Mesenteric fat pad (tissue), 1 donor: ENCODE data around the gene GPC3. TPM values are rescaled to one million over a fixed set of nuclear protein-coding genes. Genes with fewer than 3 reads are reported as not detected.
"Not testable (repeated sequence)": the region's sequence is repeated elsewhere in the genome, so short reads cannot be mapped to it uniquely, and the experiment has no call there.

Source experiments
- DNase-seq: peaks from one replicate; pipeline ENCODE4 v3.0.0-alpha.2; 2020; ENCODE audit warnings: low spot score
- total RNA-seq: library from RNA; stranded (reverse); fragmentation: NEBNext Ultra II Directional; extraction: Animal tissue kit (Norgen Biotek cat#: 25700); gene quantifications from one replicate; pipeline ENCODE4 v1.2.1, GENCODE V29; 2021
- donor health status: DM: yes; HTN: yes; CAD: no.

The GPC3 gene
- total RNA-seq, 1 donor from 2014 or later, result 58.6 TPM

GRCh38 chrX:133533249-133533648 is 452.1 kb downstream of the GPC3 start:
- DNase-seq, result no peak

DNA sequence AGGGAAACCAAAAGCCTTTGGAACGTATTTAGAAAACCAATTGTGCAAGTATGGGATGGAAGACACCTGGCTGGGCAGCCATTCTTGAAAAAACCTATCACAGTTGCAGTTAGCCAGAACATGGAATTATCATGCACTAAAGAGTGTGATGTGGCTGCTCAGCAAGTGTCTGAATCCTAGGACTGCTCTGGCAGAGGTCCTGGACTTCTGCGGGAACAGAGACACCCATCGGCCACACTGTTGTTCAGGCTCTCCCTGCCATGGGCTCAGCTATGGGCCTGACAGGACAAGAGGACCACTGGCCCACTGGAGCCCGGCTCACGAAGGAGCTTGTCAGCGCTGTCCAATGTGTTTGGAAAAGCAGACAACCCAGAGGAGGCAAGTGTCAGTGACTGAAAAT is 454.4 kb downstream of the GPC3 start:
- no peak for DNase-seq

GRCh38 chrX:133529578-133529977 is 455.8 kb downstream of the GPC3 start:
- no peak for DNase-seq

DNA sequence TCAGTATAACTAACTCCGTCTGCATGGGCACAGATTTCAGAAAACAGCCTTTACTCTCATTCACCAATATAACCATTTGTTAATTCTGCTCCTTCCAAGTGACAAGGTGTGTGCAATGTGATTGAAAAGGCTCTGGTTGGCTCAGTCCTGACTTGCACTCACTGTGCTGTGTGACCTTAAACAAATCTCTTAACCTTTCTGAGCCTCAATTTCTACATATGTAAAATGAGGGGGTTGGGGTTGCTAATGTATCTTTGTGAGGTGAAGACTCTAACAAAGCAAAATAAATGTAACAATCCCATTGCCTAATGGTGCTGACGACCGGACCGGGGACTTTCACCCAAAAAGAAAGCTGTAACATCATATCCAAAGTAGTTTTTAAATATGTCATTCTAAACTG is 457.6 kb downstream of the GPC3 start:
- DNase-seq, result no peak

DNA sequence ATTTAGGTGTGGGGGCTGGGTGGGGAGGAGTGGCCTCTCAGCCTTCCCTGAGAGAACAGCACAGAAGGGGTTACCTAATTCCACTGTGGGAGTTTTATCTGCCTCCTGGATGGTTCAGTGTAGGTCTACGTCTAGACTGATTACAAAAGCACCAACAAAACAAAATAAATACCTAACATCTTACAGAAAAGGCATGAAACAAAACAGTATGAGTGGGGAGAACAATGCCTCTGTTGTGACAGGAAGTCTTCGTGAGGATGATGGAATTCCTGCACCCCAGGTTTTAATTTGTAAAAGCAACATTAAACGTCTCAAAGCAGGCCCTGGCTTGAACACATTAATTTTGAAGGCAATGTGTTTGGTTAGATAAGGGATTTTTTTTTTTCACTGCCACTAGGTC is 458.0 kb downstream of the GPC3 start:
- DNase-seq, result no peak

- DNase-seq, result not testable (repeated sequence)
Observed at GRCh38 chrX:133526773-133527172, 458.6 kb downstream of the GPC3 start.

DNA sequence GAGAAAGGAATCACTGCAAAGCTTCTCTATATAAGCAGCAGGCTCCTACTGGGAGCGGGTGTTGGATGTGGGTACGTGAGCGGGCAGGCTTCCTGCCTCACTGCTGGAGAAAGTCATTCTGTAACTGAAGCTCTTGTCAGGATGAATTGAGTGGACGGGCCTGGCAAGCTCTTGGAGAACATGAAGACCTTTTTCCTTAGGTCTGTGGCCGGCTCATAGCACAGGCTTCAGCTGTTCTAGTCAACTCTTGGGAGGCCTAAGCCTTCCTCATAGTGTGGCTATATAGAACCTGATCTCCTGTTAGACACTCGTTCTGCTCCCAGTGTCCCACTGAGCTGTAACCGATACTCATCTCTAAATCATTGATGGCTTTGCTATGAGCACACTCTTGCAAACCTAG is 461.9 kb downstream of the GPC3 start:
- DNase-seq, result no peak

GRCh38 chrX:133523081-133523487 is 462.3 kb downstream of the GPC3 start:
- DNase-seq, result no peak

- no peak for DNase-seq
Observed at GRCh38 chrX:133516686-133517085, 468.7 kb downstream of the GPC3 start.

GRCh38 chrX:133514486-133514885 is 470.9 kb downstream of the GPC3 start:
- DNase-seq, result no peak

DNA sequence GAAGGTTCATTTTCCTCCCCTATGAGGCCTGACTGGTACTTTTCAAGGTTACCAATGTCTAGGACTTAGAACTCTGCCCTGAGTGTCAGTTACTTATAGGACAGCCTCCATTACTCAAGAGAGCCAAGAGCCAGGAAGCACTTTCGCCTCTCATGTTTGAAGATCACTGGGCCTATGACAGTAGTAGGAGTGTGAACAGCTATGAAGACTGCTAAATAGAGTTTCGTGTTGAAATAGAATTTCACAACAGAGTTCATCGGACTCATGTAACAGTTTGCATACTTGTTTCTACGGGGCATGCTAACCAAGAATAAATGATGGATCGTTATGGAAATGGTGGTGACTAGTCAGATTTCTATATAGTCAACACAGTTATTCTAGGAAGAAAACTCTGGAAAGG is 472.3 kb downstream of the GPC3 start:
- DNase-seq, result no peak

GRCh38 chrX:133511041-133511440 is 474.4 kb downstream of the GPC3 start:
- DNase-seq, result no peak

- DNase-seq, result no peak
Observed at GRCh38 chrX:133497356-133497755, 488.0 kb downstream of the GPC3 start.

GRCh38 chrX:133495464-133496391 is 489.7 kb downstream of the GPC3 start:
- DNase-seq, result no peak

GRCh38 chrX:133493366-133493765 is 492.0 kb downstream of the GPC3 start:
- DNase-seq, result no peak

DNA sequence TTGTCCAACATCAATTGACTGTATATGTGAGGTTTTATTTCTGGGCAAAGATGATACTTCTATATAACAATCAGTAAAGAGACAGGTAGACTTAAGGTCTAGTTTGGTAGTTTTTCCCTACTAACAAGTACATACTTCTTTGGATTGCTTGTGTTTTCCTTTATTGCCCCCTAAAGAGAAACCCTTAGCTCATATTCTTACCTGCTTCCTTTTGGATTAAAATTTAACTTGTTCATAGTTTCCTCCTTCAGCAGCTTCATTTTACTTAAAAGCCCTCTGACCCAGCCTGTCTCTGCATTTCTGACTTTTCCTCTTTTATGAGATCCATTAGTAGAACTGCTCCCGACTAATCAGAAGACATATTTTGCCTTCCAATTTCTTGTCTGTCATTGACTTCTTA is 494.4 kb downstream of the GPC3 start:
- DNase-seq, result no peak
